Measurements from ENCODE around the gene PCDHGA11.
"Not testable (repeated sequence)": the region's sequence is repeated elsewhere in the genome, so short reads cannot be mapped to it uniquely, and the experiment has no call there.

The PCDHGA11 gene

GRCh38 chr5:141399555-141400258 is 21.1 kb upstream of the PCDHGA11 start:
- no peak for DNase-seq

GRCh38 chr5:141402553-141403243 is 18.2 kb upstream of the PCDHGA11 start, which contains the start of gene PCDHGA9:
Gene PCDHGA9 (plus strand): TSS chr5:141402778. CDS start chr5:141402953, 175 bp downstream.
- no peak for DNase-seq

GRCh38 chr5:141403387-141403786 is 17.5 kb upstream of the PCDHGA11 start:
- DNase-seq, result no peak

- DNase-seq, result peak; percentile 31
Measured at GRCh38 chr5:141407790-141408505, 12.9 kb upstream of the PCDHGA11 start, which contains the start of gene PCDHGB6. Gene PCDHGB6 (plus strand): TSS chr5:141408021. CDS start chr5:141408203, 182 bp downstream.

- DNase-seq, result no peak
Measured at GRCh38 chr5:141409598-141410306, 11.1 kb upstream of the PCDHGA11 start.

GRCh38 chr5:141411575-141411974 is 9.3 kb upstream of the PCDHGA11 start:
- no peak for DNase-seq

GRCh38 chr5:141412854-141413539 is 7.9 kb upstream of the PCDHGA11 start, which contains the start of gene PCDHGA10:
Gene PCDHGA10 (plus strand): TSS chr5:141412987. CDS start chr5:141413176, 189 bp downstream.
- DNase-seq, result peak; percentile 57

- DNase-seq, result no peak
Measured at GRCh38 chr5:141413540-141414069, 7.2 kb upstream of the PCDHGA11 start.

- DNase-seq, result not testable (repeated sequence)
Measured at GRCh38 chr5:141414548-141415274, 6.1 kb upstream of the PCDHGA11 start.

- not testable (repeated sequence) for DNase-seq
Measured at GRCh38 chr5:141415275-141415618, 5.6 kb upstream of the PCDHGA11 start.

- DNase-seq, result peak; percentile 54
Measured at GRCh38 chr5:141417494-141418172, 3.2 kb upstream of the PCDHGA11 start, which contains the start of gene PCDHGB7. Gene PCDHGB7 (plus strand): TSS chr5:141417677. CDS start chr5:141417860, 183 bp downstream.

- DNase-seq, result no peak
Measured at GRCh38 chr5:141419074-141419880, 1.6 kb upstream of the PCDHGA11 start.

GRCh38 chr5:141421489-141421855 is 621 bp downstream of the PCDHGA11 start:
- no peak for DNase-seq

- DNase-seq, result no peak
Measured at GRCh38 chr5:141422742-141423291, 2.0 kb downstream of the PCDHGA11 start.

GRCh38 chr5:141427783-141428426 is 7.1 kb downstream of the PCDHGA11 start:
- no peak for DNase-seq

GRCh38 chr5:141430332-141431113 is 9.7 kb downstream of the PCDHGA11 start, which contains the start of gene PCDHGA12:
Gene PCDHGA12 (plus strand): TSS chr5:141430507. CDS start chr5:141430760, 253 bp downstream.
- peak; percentile 37 for DNase-seq

- DNase-seq, result no peak
Measured at GRCh38 chr5:141431286-141431685, 10.4 kb downstream of the PCDHGA11 start.

- not testable (repeated sequence) for DNase-seq
Measured at GRCh38 chr5:141432308-141432707, 11.5 kb downstream of the PCDHGA11 start.
